ENCODE results near the gene C11orf97.

Gene C11orf97

GRCh38 chr11:94532211-94532610, 19.9 kb downstream of the C11orf97 start:
- Histone ChIP-seq H3K36me3 (ENCODE audit: insufficient read depth, low read length) (no peaks in the 10 kb centered on the region), H3K27me3 (ENCODE audit: insufficient read depth, low read length, poor library complexity) (peaks cover 17% of the 10 kb centered on the region), H3K27ac (ENCODE audit: low read length) (no peak overlapping the region), H3K9me3 (ENCODE audit: insufficient read depth, low read length, severe bottlenecking) (no peaks in the 10 kb centered on the region), H4K20me1 (ENCODE audit: insufficient read depth, low read length) (no peaks in the 10 kb centered on the region), H3K4me1 (ENCODE audit: insufficient read depth, low read length) (no peaks in the 10 kb centered on the region), H2AFZ (ENCODE audit: low read depth, low read length) (no peak overlapping the region), H3K79me2 (ENCODE audit: insufficient read depth, low read length) (no peaks in the 10 kb centered on the region), H3K9ac (ENCODE audit: low read depth, low read length) (no peak overlapping the region), H3K4me3 (ENCODE audit: low read depth in 1 of 2, low read length in 2 of 2) (no peak overlapping the region), H3K4me2 (ENCODE audit: insufficient read depth, low read length) (no peak overlapping the region)
- TF ChIP-seq CTCF (IDR thresholded peaks at IDR 0.05; ENCODE audit: borderline replicate concordance, extremely low read depth, low read length, poor library complexity, severe bottlenecking) (no peak), EZH2 (IDR thresholded peaks at IDR 0.05; ENCODE audit: borderline replicate concordance, low read depth, low read length, severe bottlenecking) (no peak)
- ATAC-seq (ENCODE audit: insufficient read depth, low read depth) (no peak), DNase-seq (no peak)

- no peaks in the 10 kb centered on the region for H3K79me2 ChIP-seq (ENCODE audit: insufficient read depth, low read length)
Measured at GRCh38 chr11:94533206-94533605, 20.9 kb downstream of the C11orf97 start.

GRCh38 chr11:94533696-94534630, 21.7 kb downstream of the C11orf97 start:
- no peaks in the 10 kb centered on the region for H4K20me1 ChIP-seq (ENCODE audit: insufficient read depth, low read length)
- peaks cover 14% of the 10 kb centered on the region for H3K27me3 ChIP-seq (ENCODE audit: insufficient read depth, low read length, poor library complexity)
- no peaks in the 10 kb centered on the region for H3K79me2 ChIP-seq (ENCODE audit: insufficient read depth, low read length)
- H3K9me3 ChIP-seq (ENCODE audit: insufficient read depth, low read length, severe bottlenecking) = no peaks in the 10 kb centered on the region
- H2AFZ ChIP-seq (ENCODE audit: low read depth, low read length) = no peak overlapping the region
- DNase-seq (no peak), ATAC-seq (ENCODE audit: insufficient read depth, low read depth) (no peak)
- no peaks in the 10 kb centered on the region for H3K36me3 ChIP-seq (ENCODE audit: insufficient read depth, low read length)
- no peak overlapping the region for H3K4me2 ChIP-seq (ENCODE audit: insufficient read depth, low read length)
- H3K27ac ChIP-seq (ENCODE audit: low read length) = no peak overlapping the region
- H3K4me3 ChIP-seq (ENCODE audit: low read depth in 1 of 2, low read length in 2 of 2) = no peak overlapping the region
- no peaks in the 10 kb centered on the region for H3K4me1 ChIP-seq (ENCODE audit: insufficient read depth, low read length)
- no peak for TF ChIP-seq EZH2 (IDR thresholded peaks at IDR 0.05; ENCODE audit: borderline replicate concordance, low read depth, low read length, severe bottlenecking)
- TF ChIP-seq CTCF (IDR thresholded peaks at IDR 0.05; ENCODE audit: borderline replicate concordance, extremely low read depth, low read length, poor library complexity, severe bottlenecking) = no peak
- no peak overlapping the region for H3K9ac ChIP-seq (ENCODE audit: low read depth, low read length)

More at GRCh38 chr11:94533206-94533605, 20.9 kb downstream of the C11orf97 start:
- Histone ChIP-seq H3K36me3 (ENCODE audit: insufficient read depth, low read length) (no peaks in the 10 kb centered on the region), H3K4me2 (ENCODE audit: insufficient read depth, low read length) (no peak overlapping the region), H2AFZ (ENCODE audit: low read depth, low read length) (no peak overlapping the region), H3K27ac (ENCODE audit: low read length) (no peak overlapping the region), H3K9ac (ENCODE audit: low read depth, low read length) (no peak overlapping the region), H3K4me1 (ENCODE audit: insufficient read depth, low read length) (no peaks in the 10 kb centered on the region), H3K9me3 (ENCODE audit: insufficient read depth, low read length, severe bottlenecking) (no peaks in the 10 kb centered on the region), H4K20me1 (ENCODE audit: insufficient read depth, low read length) (no peaks in the 10 kb centered on the region), H3K4me3 (ENCODE audit: low read depth in 1 of 2, low read length in 2 of 2) (no peak overlapping the region), H3K27me3 (ENCODE audit: insufficient read depth, low read length, poor library complexity) (peaks cover 14% of the 10 kb centered on the region)
- DNase-seq (no peak), ATAC-seq (ENCODE audit: insufficient read depth, low read depth) (no peak)
- TF ChIP-seq CTCF (IDR thresholded peaks at IDR 0.05; ENCODE audit: borderline replicate concordance, extremely low read depth, low read length, poor library complexity, severe bottlenecking) (no peak), EZH2 (IDR thresholded peaks at IDR 0.05; ENCODE audit: borderline replicate concordance, low read depth, low read length, severe bottlenecking) (no peak)
